ENCODE data around the gene KMT2C. TPM values are rescaled to one million over a fixed set of nuclear protein-coding genes. Genes with fewer than 3 reads are reported as not detected.

Gene KMT2C
- total and polyA plus RNA-seq, 10 of the 15 experiments (the other 5 are each of a cell fraction or from before 2014, with no cell fraction given) = 3.3 to 45.2 (median 19.2) TPM

DNA sequence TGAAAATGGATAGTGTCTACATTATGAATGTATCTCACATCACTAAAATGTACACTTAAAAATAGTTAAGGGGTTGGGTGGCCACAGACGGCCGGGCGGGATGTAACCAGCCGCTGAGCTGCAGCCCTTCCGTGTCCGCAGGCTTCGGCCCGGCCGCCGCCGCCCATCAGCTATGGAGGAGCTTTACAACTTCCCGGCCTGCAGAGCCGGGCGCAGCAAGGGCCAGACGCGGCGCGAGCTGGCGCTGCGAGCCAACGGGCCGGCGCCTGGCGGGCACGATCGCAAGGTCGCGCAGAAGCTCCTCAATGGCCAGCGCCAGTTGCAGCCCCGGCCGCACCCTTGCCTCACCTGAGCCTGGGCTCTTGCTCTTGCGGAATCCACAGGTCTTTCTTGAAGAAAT, 69.1 kb downstream of the KMT2C start:
- BruUV-seq (replicated peaks) = no TSS peak
- Histone ChIP-seq H3K36me3 (ENCODE audit: control insufficient read depth in 2 of 2, insufficient read depth in 2 of 2, low read length in 1 of 2) (peaks cover 0 to 5% of the 10 kb centered on the region in 2 experiments; a peak in 2 of 4 replicates), H3K79me2 (ENCODE audit: control insufficient read depth, insufficient read depth, low read length) (peaks cover 76% of the 10 kb centered on the region), H3K27me3 (replicated peaks in 1 of 2; ENCODE audit: control insufficient read depth in 2 of 2, insufficient read depth in 2 of 2, low read length in 1 of 2) (no peaks in the 10 kb centered on the region), H3K27ac (ENCODE audit: control insufficient read depth, insufficient read depth) (no peak overlapping the region), H4K20me1 (ENCODE audit: control insufficient read depth, insufficient read depth) (no peaks in the 10 kb centered on the region), H3K9ac (ENCODE audit: control insufficient read depth, insufficient read depth, low read length) (no peak overlapping the region), H3K4me3 (no peak overlapping the region), H3K4me2 (ENCODE audit: control insufficient read depth, insufficient read depth) (no peak overlapping the region), H2AFZ (ENCODE audit: control insufficient read depth, low read depth, low read length) (no peak overlapping the region), H3K9me3 (replicated peaks; ENCODE audit: control insufficient read depth, insufficient read depth, low read length) (peaks cover under 1% of the 10 kb centered on the region; the same call in 1 of the 3 replicates), H3K4me1 (ENCODE audit: control insufficient read depth, insufficient read depth, low read length) (peaks cover 7% of the 10 kb centered on the region; the same call in 1 of the 2 replicates)
- 97% methylated on average over 24 of the region's 32 CpGs for WGBS (ENCODE audit: insufficient coverage, insufficient replicate concordance, low lambda C conversion rate, missing lambda C conversion rate)
- ChIA-PET POLR2A (no interaction called here), RAD21 (ENCODE audit: unreplicated experiment) (no interaction called here), CTCF (no interaction called here), SMC1A (ENCODE audit: uncharacterized antibody, unreplicated experiment) (interaction anchor here (0.9 to 1.5 kb wide), 3 partner anchors 12 to 39 kb away, joined by 3 to 8 read pairs (median 3); no protein-coding TSS in a partner anchor)
- in situ Hi-C loops (cut with MboI) (no loop called here), intact Hi-C loops (cut with micrococcal nuclease; ENCODE audit: unreplicated experiment) (no loop called here)
- FAIRE-seq = no peak
- TF ChIP-seq SUZ12 (IDR thresholded peaks at IDR 0.05; ENCODE audit: unreplicated experiment) (no peak), MYC (IDR thresholded peaks at IDR 0.05; ENCODE audit: insufficient read depth, insufficient read length, insufficient replicate concordance, low read length, severe bottlenecking) (no peak), LARP7 (IDR thresholded peaks at IDR 0.05) (no peak), NR2C2 (IDR thresholded peaks at IDR 0.05; ENCODE audit: borderline replicate concordance, control insufficient read depth, insufficient read length, low read depth) (no peak), SMAD1 (IDR thresholded peaks at IDR 0.05; ENCODE audit: low read depth, partially characterized antibody) (no peak), HDAC6 (IDR thresholded peaks at IDR 0.05; ENCODE audit: unreplicated experiment) (no peak), SREBF2 (IDR thresholded peaks at IDR 0.05; ENCODE audit: low read length) (no peak), BMI1 (IDR thresholded peaks at IDR 0.05; ENCODE audit: borderline replicate concordance) (no peak), JUND (IDR thresholded peaks at IDR 0.05; ENCODE audit: low read depth, low read length) (no peak), SIN3A (IDR thresholded peaks at IDR 0.05; ENCODE audit: low read depth, low read length) (no peak), CHD4 (IDR thresholded peaks at IDR 0.05) (no peak), POU2F2 (IDR thresholded peaks at IDR 0.05; ENCODE audit: borderline replicate concordance, low read depth, low read length) (no peak), CREB1 (IDR thresholded peaks at IDR 0.05; ENCODE audit: low read depth) (no peak)
- TF ChIP-seq, protein P1, sequence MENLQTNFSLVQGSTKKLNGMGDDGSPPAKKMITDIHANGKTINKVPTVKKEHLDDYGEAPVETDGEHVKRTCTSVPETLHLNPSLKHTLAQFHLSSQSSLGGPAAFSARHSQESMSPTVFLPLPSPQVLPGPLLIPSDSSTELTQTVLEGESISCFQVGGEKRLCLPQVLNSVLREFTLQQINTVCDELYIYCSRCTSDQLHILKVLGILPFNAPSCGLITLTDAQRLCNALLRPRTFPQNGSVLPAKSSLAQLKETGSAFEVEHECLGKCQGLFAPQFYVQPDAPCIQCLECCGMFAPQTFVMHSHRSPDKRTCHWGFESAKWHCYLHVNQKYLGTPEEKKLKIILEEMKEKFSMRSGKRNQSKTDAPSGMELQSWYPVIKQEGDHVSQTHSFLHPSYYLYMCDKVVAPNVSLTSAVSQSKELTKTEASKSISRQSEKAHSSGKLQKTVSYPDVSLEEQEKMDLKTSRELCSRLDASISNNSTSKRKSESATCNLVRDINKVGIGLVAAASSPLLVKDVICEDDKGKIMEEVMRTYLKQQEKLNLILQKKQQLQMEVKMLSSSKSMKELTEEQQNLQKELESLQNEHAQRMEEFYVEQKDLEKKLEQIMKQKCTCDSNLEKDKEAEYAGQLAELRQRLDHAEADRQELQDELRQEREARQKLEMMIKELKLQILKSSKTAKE (IDR thresholded peaks at IDR 0.05; ENCODE audit: low read depth, poor library complexity, severe bottlenecking) = no peak
- no peak for DNase-seq (ENCODE audit: low read depth, low spot score)
- no peak for ATAC-seq

Data from GM12878 (cell line).